ENCODE results near the gene CELSR1. TPM values are rescaled to one million over a fixed set of nuclear protein-coding genes. Genes with fewer than 3 reads are reported as not detected.

Gene CELSR1
- total RNA-seq, 1 experiment from 2014 or later, result 0.06 TPM

- DNase-seq (ENCODE audit: low read depth), result no peak
These were observed 158.9 kb downstream of the CELSR1 start for GRCh38 chr22:46378426-46379065.

DNA sequence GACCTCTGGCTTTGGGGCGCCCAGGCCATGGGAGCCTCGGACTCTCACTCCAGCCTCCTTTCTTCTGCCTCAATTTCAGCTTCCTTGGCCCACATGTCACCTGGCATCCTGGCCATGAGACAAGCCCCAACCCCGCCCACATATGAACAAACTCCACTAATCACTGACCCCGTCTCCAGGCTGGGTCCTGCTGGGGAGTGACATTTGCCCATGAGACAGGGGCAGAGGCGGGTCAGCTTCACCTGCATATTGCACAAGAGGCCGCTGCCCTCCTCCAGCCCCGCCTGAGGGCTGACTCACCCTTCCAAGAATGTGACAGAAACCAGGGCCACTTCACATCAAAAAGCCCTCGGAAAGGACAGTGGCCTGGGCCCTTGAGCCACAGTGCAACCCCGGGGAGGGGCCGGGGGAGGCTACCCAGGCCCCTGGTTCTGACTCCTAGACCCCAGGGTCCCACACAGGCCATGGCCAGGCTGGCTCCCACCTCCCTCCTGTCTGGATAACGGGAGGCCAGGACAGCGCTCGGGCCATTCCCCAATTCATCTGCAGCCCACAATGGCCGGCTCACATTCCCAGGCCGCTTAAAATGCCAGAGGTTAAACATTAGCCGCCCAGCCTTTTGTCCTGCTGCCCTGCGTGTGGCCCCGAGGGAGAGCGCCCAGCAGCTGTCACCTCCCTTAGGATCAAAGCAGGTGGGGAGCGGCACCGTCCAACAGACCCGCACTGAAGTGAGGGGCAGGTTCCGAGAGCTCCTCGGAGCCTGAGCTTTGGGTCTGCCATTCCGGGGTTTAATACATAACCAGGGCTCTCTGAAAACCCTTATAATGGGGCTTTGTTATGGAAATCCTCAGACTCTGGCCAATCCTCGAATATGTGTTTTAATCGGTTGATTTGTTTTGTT, 159.6 kb downstream of the CELSR1 start:
- DNase-seq (ENCODE audit: low read depth), result no peak

DNA sequence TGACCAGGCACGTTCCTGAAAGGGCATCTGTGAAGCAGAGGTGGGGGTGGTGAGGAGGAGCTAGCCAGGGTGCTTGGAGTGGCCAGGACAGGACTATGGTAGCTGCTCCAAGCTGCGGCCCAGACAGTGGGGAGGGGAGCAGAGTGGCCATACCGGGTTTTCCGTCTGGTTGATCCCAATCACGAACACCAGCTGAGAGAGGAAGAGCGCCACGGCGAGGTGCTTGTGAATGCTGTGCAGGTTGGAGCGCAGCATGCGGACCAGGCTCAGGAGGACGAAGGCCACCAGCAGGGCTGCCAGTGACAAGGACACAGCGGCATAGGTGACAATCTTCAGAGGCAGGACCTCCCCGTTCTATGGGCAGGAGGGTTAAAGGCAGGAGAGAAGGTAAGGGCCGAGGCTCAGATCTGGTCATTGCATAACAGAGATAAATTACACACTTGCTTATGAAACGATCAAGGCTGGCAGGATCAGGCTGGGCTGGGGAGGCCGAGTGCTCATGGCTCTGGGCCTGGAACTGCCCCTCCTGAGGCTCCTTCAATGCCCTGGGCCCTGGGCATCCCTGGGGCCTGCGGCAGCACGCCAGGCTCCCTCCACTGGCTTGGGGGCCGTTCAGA, 160.4 kb downstream of the CELSR1 start:
- DNase-seq (ENCODE audit: low read depth), result no peak

DNA sequence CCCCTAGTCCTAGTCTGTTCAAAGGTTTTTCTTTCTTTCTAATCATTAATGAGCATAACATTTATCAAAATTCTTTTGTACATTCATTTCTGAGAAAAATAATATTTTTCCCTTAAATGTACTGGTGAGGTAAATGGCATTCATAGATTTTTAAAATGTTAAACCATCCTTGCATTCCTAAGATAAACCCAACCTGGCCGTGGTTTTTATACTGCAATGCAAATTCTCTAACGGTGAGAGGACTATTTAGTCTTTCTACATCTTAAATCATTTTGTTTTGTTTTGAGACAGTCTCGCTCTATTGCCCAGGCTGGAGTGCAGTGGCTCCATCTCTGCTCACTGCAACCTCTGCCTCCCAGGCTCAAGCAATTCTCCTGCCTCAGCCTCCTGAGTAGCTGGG, 161.3 kb downstream of the CELSR1 start:
- no peak for DNase-seq (ENCODE audit: low read depth)

GRCh38 chr22:46374663-46375474, 162.6 kb downstream of the CELSR1 start:
- no peak for DNase-seq (ENCODE audit: low read depth)

DNA sequence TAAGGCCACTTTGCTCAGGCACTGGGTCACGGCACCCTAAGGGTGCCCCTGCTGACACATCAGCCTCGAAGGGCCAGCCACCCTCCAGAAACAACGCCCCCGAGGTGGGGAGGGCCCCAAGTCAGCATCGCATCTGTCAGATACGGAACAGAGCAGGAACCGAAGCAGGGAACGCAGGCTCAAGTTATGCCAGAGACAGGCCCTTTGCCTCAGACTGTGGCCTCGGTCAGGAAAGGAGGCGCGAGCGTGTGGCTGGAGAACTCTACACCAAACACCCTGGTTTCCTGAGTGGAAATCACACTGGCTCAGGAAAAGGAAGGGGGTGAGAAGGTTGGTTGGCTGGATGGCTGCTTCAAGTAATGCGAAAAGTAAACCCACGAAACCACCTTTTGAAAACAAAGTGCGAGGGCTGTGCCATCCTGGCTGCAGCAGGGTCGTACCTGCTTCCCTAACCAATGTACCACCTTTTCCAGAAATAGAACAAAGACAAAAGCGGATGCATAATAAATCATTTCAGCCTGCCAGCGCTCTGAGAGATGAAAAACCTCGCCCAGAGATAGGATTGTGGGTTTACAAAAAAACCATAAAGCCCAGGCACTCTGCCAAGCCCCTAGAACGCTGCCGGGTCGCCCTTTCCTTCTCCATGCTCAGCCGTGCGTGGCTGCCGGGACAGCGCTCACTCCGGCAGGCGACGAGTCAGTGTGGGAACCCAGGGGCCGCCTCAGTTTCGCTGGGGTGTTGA, 163.3 kb downstream of the CELSR1 start:
- DNase-seq (ENCODE audit: low read depth), result no peak

DNA sequence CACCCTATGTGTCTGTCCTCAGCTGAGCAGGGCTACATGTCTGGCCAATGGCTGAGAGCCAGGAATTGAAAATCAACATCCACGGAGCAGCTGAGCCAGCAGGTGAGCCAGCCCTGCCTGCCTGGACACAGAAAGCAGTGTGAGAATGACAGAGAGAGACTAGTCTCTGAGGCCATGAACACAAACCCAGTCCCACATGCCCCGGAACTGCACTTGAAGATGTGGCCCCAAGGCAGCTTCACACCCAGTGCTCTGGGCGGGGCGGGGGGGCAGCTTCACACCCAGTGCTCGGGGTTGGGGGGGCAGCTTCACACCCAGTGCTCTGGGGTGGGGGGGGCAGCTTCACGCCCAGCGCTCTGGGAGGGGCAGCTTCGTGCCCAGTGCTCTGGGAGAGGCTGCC, 164.3 kb downstream of the CELSR1 start:
- no peak for DNase-seq (ENCODE audit: low read depth)

GRCh38 chr22:46372686-46373085, 164.7 kb downstream of the CELSR1 start:
- DNase-seq (ENCODE audit: low read depth), result no peak

GRCh38 chr22:46371623-46372226, 165.7 kb downstream of the CELSR1 start:
- DNase-seq (ENCODE audit: low read depth), result no peak

- DNase-seq (ENCODE audit: low read depth), result no peak
These were observed 166.7 kb downstream of the CELSR1 start for GRCh38 chr22:46370584-46371291.

- DNase-seq (ENCODE audit: low read depth), result no peak
These were observed 167.5 kb downstream of the CELSR1 start for GRCh38 chr22:46369716-46370583.

- no peak for DNase-seq (ENCODE audit: low read depth)
These were observed 168.3 kb downstream of the CELSR1 start for GRCh38 chr22:46368871-46369715.

DNA sequence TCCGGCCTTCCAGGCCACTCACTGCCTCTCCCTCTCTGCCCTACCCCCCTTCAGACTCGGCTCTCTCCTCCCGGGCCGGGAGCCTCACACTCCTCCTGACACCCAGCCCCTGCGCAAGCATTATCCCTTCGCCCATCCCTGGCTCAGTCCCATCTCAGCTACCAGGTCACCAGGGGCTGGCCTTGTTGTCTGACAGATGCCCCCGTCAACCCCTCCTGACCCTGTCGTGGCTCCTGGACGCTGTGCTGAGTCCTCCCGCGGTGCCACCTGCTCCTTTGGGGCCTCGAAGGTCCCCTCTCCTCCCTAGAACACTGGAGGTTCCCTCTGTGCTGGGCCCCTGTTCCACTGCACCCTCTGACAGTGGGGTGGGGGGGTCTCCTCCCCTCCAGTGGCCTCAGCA, 169.0 kb downstream of the CELSR1 start:
- DNase-seq (ENCODE audit: low read depth), result no peak

GRCh38 chr22:46367707-46368191, 169.7 kb downstream of the CELSR1 start:
- peak; percentile 24 for DNase-seq (ENCODE audit: low read depth)

DNA sequence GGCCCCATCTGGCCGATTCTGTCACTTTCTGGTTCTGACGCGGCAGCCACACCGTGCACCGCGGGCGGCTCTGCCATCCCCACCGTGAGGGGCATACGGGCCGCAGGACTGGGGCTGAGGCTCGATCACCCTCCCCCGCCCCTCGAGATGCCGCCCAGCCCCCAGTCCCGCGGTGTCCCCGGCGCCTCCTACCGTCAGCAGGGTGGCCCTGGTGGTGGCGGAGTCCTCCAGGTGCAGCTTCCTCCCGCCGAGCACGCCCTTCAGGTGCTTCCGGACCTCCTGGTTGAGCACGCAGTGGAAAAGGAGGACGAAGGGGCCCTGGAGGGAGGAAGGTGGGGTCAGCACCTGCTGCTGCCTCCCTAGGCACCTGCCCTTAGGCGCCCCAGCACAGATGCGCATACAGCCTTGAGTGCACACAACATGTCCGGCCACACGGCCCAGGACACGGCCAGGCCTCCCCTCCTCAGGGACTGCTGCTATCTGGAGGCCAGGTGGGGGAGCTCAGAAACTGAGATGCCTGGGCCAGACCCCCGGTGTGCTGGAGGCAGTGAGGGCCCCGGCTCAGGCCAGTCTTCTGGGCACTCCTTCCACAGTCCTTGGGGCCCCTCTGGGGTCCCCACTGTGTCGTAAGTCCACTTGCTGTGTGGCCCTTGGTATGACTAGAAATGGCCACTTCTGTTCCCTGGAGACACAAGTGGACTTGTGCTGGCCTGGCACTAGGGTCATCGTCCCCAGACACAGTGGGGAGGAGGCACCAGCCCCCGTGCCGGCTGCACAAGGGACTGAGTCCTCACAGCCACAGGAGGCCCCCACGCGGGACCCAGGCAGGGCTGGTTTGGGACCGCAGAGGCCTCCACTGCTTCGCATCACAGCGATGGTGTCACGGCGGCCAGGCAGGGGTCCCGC, 170.4 kb downstream of the CELSR1 start:
- DNase-seq (ENCODE audit: low read depth), result no peak

GRCh38 chr22:46366327-46366731, 171.1 kb downstream of the CELSR1 start:
- DNase-seq (ENCODE audit: low read depth), result no peak

DNA sequence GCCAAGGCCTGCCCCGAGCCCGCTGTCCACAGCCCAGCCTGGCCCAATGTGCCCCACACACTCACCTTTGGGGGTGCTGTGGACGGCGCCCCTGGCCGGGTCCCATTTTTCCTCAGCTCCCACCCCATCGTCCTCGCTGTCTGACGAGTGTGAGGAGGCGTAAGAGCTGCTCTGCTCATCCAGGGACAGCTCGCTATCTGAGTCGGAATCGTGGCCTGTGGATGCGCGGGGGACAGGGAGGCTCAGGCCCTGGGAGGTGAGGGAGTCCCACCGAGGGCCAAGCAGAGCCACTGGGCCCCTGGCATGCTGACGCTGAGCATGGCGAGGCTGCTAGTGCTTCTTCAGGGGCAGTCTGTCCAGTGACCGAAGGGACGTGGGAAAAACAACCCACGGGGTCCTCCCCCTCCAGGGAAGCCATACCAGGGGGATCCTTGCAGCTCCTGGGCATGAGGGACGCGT, 172.2 kb downstream of the CELSR1 start:
- DNase-seq (ENCODE audit: low read depth), result no peak

Data from LHCN-M2 (cell line).